ENCODE data around the gene LIG1. TPM values are rescaled to one million over a fixed set of nuclear protein-coding genes. Genes with fewer than 3 reads are reported as not detected.
A peak's percentile ranks its signal among the peaks of the same experiment; 100 is the strongest.

The LIG1 gene
- total RNA-seq, 3 donors from 2014 or later (not counting 1 experiment from before 2014, with no cell fraction given), result 45.4 to 65.2 (median 57.2) TPM

DNA sequence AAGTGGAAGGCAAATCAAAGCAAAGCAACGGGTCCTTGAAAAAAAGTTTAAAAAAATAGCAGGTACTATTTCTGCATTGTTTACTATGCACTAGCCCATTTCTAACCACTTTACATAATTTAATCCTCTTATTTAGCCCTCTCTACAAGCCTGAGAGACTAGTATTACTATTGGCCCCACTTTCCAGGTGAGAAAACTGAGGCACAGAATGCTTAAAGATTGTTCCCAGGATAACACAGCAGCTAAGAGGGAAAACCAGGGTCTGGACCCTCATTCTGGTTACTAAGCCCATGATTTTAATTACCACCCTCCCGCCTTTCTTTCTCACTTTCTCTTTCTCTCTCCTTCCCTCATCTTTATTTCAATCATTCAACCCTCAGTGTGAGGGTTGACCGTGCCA, 6.1 kb upstream of the LIG1 start:
- Histone ChIP-seq H3K9me3 (ENCODE audit: control insufficient read depth, insufficient read depth, low read length) (no peaks in the 10 kb centered on the region), H3K4me1 (ENCODE audit: control insufficient read depth, insufficient read depth, low read length) (peaks cover 4% of the 10 kb centered on the region), H3K36me3 (ENCODE audit: control insufficient read depth, insufficient read depth, low read length) (peaks cover 11% of the 10 kb centered on the region), H3K27me3 (ENCODE audit: control insufficient read depth, insufficient read depth, low read length) (no peaks in the 10 kb centered on the region), H3K27ac (ENCODE audit: low read length) (no peak overlapping the region), H3K4me3 (ENCODE audit: low read length) (no peak overlapping the region)
- WGBS (ENCODE audit: insufficient coverage), result 88% methylated on average over 2 of the region's 3 CpGs
- DNase-seq (no peak), ATAC-seq (no peak)
- no peaks in the 10 kb centered on the region for H3K27me3 Mint-ChIP-seq (ENCODE audit: low read depth in 2 of 2)
- TF ChIP-seq, protein P1, sequence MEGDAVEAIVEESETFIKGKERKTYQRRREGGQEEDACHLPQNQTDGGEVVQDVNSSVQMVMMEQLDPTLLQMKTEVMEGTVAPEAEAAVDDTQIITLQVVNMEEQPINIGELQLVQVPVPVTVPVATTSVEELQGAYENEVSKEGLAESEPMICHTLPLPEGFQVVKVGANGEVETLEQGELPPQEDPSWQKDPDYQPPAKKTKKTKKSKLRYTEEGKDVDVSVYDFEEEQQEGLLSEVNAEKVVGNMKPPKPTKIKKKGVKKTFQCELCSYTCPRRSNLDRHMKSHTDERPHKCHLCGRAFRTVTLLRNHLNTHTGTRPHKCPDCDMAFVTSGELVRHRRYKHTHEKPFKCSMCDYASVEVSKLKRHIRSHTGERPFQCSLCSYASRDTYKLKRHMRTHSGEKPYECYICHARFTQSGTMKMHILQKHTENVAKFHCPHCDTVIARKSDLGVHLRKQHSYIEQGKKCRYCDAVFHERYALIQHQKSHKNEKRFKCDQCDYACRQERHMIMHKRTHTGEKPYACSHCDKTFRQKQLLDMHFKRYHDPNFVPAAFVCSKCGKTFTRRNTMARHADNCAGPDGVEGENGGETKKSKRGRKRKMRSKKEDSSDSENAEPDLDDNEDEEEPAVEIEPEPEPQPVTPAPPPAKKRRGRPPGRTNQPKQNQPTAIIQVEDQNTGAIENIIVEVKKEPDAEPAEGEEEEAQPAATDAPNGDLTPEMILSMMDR (IDR thresholded peaks at IDR 0.05), result no peak
- no peak overlapping the region for H3K27ac Mint-ChIP-seq
- H3K9me3 Mint-ChIP-seq, result no peaks in the 10 kb centered on the region
- peaks cover 12 to 22% of the 10 kb centered on the region in 2 donors for H3K4me1 Mint-ChIP-seq
- H3K4me3 Mint-ChIP-seq, result no peak overlapping the region
- H3K36me3 Mint-ChIP-seq, result peaks cover 8% of the 10 kb centered on the region
- intact Hi-C loops (cut with micrococcal nuclease), result no loop called here

DNA sequence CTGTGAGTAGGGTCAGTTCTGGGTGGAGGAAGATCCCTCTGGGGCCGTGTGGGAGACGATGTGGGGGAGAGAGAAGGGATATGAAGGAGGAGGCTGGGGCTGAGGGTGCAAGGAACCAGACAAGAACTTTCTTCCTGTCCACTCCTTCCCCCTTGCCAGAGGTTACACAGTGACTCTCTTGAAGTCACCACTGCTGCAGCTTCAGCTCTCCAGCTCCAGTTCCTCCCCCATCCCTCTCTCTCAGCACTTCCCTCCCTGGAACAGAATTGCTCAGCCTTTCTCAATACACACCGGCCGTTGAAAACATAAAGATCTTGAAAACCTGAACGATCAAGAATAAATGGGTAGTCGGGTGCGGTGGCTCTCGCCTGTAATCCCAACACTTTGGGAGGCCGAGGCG, 5.4 kb upstream of the LIG1 start:
- H3K4me3 ChIP-seq (ENCODE audit: low read length), result no peak overlapping the region
- ATAC-seq (no peak), DNase-seq (no peak)
- H3K27ac Mint-ChIP-seq, result peak overlapping the region in 1 of 2 donors; percentile 56
- H3K27me3 Mint-ChIP-seq (ENCODE audit: low read depth in 2 of 2), result no peaks in the 10 kb centered on the region
- H3K9me3 Mint-ChIP-seq, result no peaks in the 10 kb centered on the region
- H3K36me3 ChIP-seq (ENCODE audit: control insufficient read depth, insufficient read depth, low read length), result peaks cover 11% of the 10 kb centered on the region
- peaks cover 8% of the 10 kb centered on the region for H3K36me3 Mint-ChIP-seq
- H3K4me1 ChIP-seq (ENCODE audit: control insufficient read depth, insufficient read depth, low read length), result peaks cover 10% of the 10 kb centered on the region
- TF ChIP-seq, protein P1 (IDR thresholded peaks at IDR 0.05), result no peak
- peaks cover 17 to 28% of the 10 kb centered on the region in 2 donors for H3K4me1 Mint-ChIP-seq
- intact Hi-C loops (cut with micrococcal nuclease), result no loop called here
- 94% methylated on average over 10 of the region's 10 CpGs for WGBS (ENCODE audit: insufficient coverage)
- no peak overlapping the region for H3K27ac ChIP-seq (ENCODE audit: low read length)
- no peaks in the 10 kb centered on the region for H3K9me3 ChIP-seq (ENCODE audit: control insufficient read depth, insufficient read depth, low read length)
- no peaks in the 10 kb centered on the region for H3K27me3 ChIP-seq (ENCODE audit: control insufficient read depth, insufficient read depth, low read length)
- no peak overlapping the region for H3K4me3 Mint-ChIP-seq

DNA sequence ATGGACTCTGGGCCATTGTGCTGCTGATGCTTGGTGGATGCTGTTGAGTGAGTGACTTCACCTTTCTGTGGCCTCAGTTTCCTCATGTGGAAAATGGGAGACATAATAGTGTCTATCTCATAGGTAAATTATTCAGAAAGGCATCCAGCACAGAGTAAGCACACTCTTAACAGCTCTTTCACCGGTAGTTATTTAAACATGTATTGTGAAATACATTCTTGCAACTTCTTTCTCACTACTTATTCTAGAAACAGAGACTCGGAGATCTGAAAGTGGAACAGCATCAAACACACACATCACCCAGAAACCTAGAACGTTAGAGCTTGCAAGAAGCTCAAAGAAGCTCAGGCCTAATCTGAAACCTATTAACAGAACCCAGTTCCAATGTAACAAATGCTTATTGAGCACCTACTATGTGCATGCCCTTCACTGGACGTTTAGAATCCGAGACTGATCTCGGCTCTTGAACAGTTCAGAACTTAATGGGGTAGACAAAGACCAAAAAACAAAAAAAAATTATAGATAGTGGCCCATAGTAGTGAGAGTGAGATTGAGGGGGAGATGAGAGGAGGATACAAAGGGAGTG, 4.4 kb upstream of the LIG1 start:
- ATAC-seq (no peak), DNase-seq (no peak)
- no peaks in the 10 kb centered on the region for H3K9me3 Mint-ChIP-seq
- no peaks in the 10 kb centered on the region for H3K9me3 ChIP-seq (ENCODE audit: control insufficient read depth, insufficient read depth, low read length)
- H3K36me3 ChIP-seq (ENCODE audit: control insufficient read depth, insufficient read depth, low read length), result peaks cover 11% of the 10 kb centered on the region
- H3K27me3 Mint-ChIP-seq (ENCODE audit: low read depth in 2 of 2), result no peaks in the 10 kb centered on the region
- H3K4me3 Mint-ChIP-seq, result no peak overlapping the region
- peaks cover 8% of the 10 kb centered on the region for H3K36me3 Mint-ChIP-seq
- no peak overlapping the region for H3K4me3 ChIP-seq (ENCODE audit: low read length)
- intact Hi-C loops (cut with micrococcal nuclease), result no loop called here
- H3K4me1 ChIP-seq (ENCODE audit: control insufficient read depth, insufficient read depth, low read length), result peaks cover 10% of the 10 kb centered on the region
- no peak overlapping the region for H3K27ac ChIP-seq (ENCODE audit: low read length)
- H3K27me3 ChIP-seq (ENCODE audit: control insufficient read depth, insufficient read depth, low read length), result no peaks in the 10 kb centered on the region
- WGBS (ENCODE audit: insufficient coverage), result 77% methylated on average over 5 of the region's 6 CpGs
- H3K4me1 Mint-ChIP-seq, result peaks cover 17 to 38% of the 10 kb centered on the region in 2 donors
- TF ChIP-seq, protein P1 (IDR thresholded peaks at IDR 0.05), result no peak
- peak overlapping the region in 1 of 2 donors; percentile 56 for H3K27ac Mint-ChIP-seq

DNA sequence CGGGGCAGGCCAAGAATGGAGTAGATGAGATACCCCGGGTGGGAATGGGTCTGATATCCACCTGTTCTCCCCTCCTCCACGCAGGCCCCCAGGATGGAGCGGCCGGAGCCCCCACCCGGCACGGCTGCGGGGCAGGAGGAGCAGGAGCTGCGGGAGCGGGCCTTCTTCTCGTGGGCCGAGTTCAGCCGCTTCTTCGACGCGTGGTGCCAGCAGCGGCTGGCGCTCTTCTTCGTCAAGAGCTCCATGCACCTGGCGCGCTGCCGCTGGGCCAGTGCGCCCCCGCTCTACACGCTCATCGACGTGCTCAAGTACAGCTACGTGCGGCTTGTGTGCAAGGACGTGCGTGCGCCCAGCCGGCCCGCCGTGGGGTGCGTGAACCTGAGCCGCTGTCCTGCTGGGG, 1.6 kb upstream of the LIG1 start:
- peaks cover 11% of the 10 kb centered on the region for H3K36me3 ChIP-seq (ENCODE audit: control insufficient read depth, insufficient read depth, low read length)
- H3K9me3 ChIP-seq (ENCODE audit: control insufficient read depth, insufficient read depth, low read length), result no peaks in the 10 kb centered on the region
- Mint-ChIP-seq H3K9me3 (no peaks in the 10 kb centered on the region), H3K36me3 (peaks cover 8% of the 10 kb centered on the region), H3K4me1 (peaks cover 26 to 47% of the 10 kb centered on the region in 2 donors), H3K4me3 (peak overlapping the region; percentile 92), H3K27me3 (ENCODE audit: low read depth in 2 of 2) (no peaks in the 10 kb centered on the region), H3K27ac (peak overlapping the region in 1 of 2 donors; percentile 98)
- H3K27ac ChIP-seq (ENCODE audit: low read length), result no peak overlapping the region
- no peak overlapping the region for H3K4me3 ChIP-seq (ENCODE audit: low read length)
- WGBS (ENCODE audit: insufficient coverage), result 97% methylated on average over 37 of the region's 37 CpGs
- TF ChIP-seq, protein P1 (IDR thresholded peaks at IDR 0.05), result no peak
- no peaks in the 10 kb centered on the region for H3K27me3 ChIP-seq (ENCODE audit: control insufficient read depth, insufficient read depth, low read length)
- no peak for ATAC-seq
- intact Hi-C loops (cut with micrococcal nuclease), result loop anchor here (2.0 kb wide), 1 partner anchor 89 kb away; no protein-coding TSS in a partner anchor
- peaks cover 15% of the 10 kb centered on the region for H3K4me1 ChIP-seq (ENCODE audit: control insufficient read depth, insufficient read depth, low read length)
- no peak for DNase-seq

All from natural killer cell (primary cell).